Neuronal stem cell (in vitro differentiated cells): ENCODE results near the gene CAPN9.

Experiments
- DNase-seq: peaks from one replicate; pipeline ENCODE4 v3.0.0-alpha.2; 2013; ENCODE audit warnings: low spot score
- H2AFZ ChIP-seq: one replicate; pipeline ENCODE4 v1.6.1; 2013; ENCODE audit warnings: mild to moderate bottlenecking, low read length, inconsistent platforms
- H2AK5ac ChIP-seq: 2 replicates; pipeline ENCODE4 v1.6.1; 2013; ENCODE audit warnings: low read depth, mild to moderate bottlenecking, inconsistent platforms, low read length, moderate library complexity, mixed read lengths
- H2BK120ac ChIP-seq: 2 replicates; pipeline ENCODE4 v1.6.1; 2013; ENCODE audit warnings: low read depth, mild to moderate bottlenecking, inconsistent platforms, low read length, moderate library complexity, mixed read lengths
- H2BK12ac ChIP-seq: one replicate; pipeline ENCODE4 v1.6.1; 2013; ENCODE audit warnings: low read length, inconsistent platforms
- H2BK15ac ChIP-seq: 2 replicates; pipeline ENCODE4 v1.6.1; 2013; ENCODE audit warnings: mild to moderate bottlenecking, low read length, inconsistent platforms, mixed read lengths
- H2BK5ac ChIP-seq: one replicate; pipeline ENCODE4 v1.6.1; 2013; ENCODE audit warnings: inconsistent platforms, mild to moderate bottlenecking, low read length, moderate library complexity
- H3K14ac ChIP-seq: one replicate; pipeline ENCODE4 v1.6.1; 2013; ENCODE audit warnings: low read length, inconsistent platforms
- H3K18ac ChIP-seq: 2 replicates; pipeline ENCODE4 v1.6.1; 2013; ENCODE audit warnings: low read length, inconsistent platforms
- H3K23ac ChIP-seq: 2 replicates; pipeline ENCODE4 v1.6.1; 2013; ENCODE audit warnings: low read depth, mild to moderate bottlenecking, mixed read lengths, low read length, inconsistent platforms; ENCODE audit not compliant: poor library complexity
- H3K27ac ChIP-seq: replicated peaks from 3 replicates; pipeline ENCODE4 v1.5.1; 2013; ENCODE audit warnings: low read length, inconsistent platforms
- H3K27me3 ChIP-seq, 3 experiments: 2 replicates each; pipeline ENCODE4 v1.6.1; 2013; ENCODE audit warnings: low read length in 3 of 3, mild to moderate bottlenecking in 2 of 3, inconsistent platforms in 1 of 3, low read depth in 1 of 3, mixed read lengths in 1 of 3, moderate library complexity in 1 of 3; ENCODE audit not compliant: control insufficient read depth in 3 of 3, insufficient read depth in 3 of 3
- H3K36me3 ChIP-seq, 2 donors: replicated peaks in 1 of 2; 2 replicates each; pipeline ENCODE4 v1.6.1; 2013; ENCODE audit warnings: low read length in 2 of 2; ENCODE audit not compliant: control insufficient read depth in 2 of 2, insufficient read depth in 2 of 2
- H3K4ac ChIP-seq: 2 replicates; pipeline ENCODE4 v1.6.1; 2013; ENCODE audit warnings: inconsistent platforms, mild to moderate bottlenecking, low read length, moderate library complexity
- H3K4me1 ChIP-seq, 2 donors: 1 replicate in 1 of 2; 2 replicates in 1 of 2; pipeline ENCODE4 v1.6.1; 2013; ENCODE audit warnings: low read length in 2 of 2, low read depth in 1 of 2; ENCODE audit not compliant: control insufficient read depth in 2 of 2, insufficient read depth in 1 of 2
- H3K4me2 ChIP-seq: one replicate; pipeline ENCODE4 v1.6.1; 2013; ENCODE audit warnings: mild to moderate bottlenecking, low read length, inconsistent platforms; ENCODE audit not compliant: insufficient read depth, poor library complexity, severe bottlenecking
- H3K4me3 ChIP-seq, 2 donors: 2 replicates each; pipeline ENCODE4 v1.5.1; 2013; ENCODE audit warnings: low read length in 2 of 2, mild to moderate bottlenecking in 2 of 2, inconsistent platforms in 1 of 2, moderate library complexity in 1 of 2
- H3K79me1 ChIP-seq: one replicate; pipeline ENCODE4 v1.6.1; 2013; ENCODE audit warnings: low read depth, mild to moderate bottlenecking, inconsistent platforms, low read length, moderate library complexity
- H3K9ac ChIP-seq: one replicate; pipeline ENCODE4 v1.6.1; 2013; ENCODE audit warnings: mild to moderate bottlenecking, low read depth, low read length, inconsistent platforms; ENCODE audit not compliant: poor library complexity
- H3K9me3 ChIP-seq, 2 donors: replicated peaks in 1 of 2; 2 replicates each; pipeline versions ENCODE3 to v1.6.1; 2013; ENCODE audit warnings: low read length in 2 of 2, mild to moderate bottlenecking in 2 of 2, inconsistent platforms in 1 of 2, low read depth in 1 of 2, mixed read lengths in 1 of 2, moderate library complexity in 1 of 2; ENCODE audit not compliant: control insufficient read depth in 2 of 2, insufficient read depth in 1 of 2
- H4K8ac ChIP-seq: one replicate; pipeline ENCODE4 v1.6.1; 2013; ENCODE audit warnings: low read depth, mild to moderate bottlenecking, inconsistent platforms, low read length, moderate library complexity
- H4K91ac ChIP-seq: one replicate; pipeline ENCODE4 v1.6.1; 2013; ENCODE audit warnings: low read length, low read depth, mild to moderate bottlenecking, inconsistent platforms; ENCODE audit not compliant: poor library complexity
- WGBS, 2 donors: extraction: QIAGEN DNeasy Blood & Tissue Kit; methylation state at CpG; one replicate each; pipeline ENCODE4 v1.1.7; 2013; ENCODE audit warnings: missing lambda C conversion rate in 2 of 2, mixed read lengths in 1 of 2; ENCODE audit not compliant: insufficient read length in 2 of 2, insufficient replicate concordance in 1 of 2; ENCODE audit errors: extremely low coverage in 2 of 2; 5-methylcytosine and 5-hydroxymethylcytosine counted together

The CAPN9 gene

DNA sequence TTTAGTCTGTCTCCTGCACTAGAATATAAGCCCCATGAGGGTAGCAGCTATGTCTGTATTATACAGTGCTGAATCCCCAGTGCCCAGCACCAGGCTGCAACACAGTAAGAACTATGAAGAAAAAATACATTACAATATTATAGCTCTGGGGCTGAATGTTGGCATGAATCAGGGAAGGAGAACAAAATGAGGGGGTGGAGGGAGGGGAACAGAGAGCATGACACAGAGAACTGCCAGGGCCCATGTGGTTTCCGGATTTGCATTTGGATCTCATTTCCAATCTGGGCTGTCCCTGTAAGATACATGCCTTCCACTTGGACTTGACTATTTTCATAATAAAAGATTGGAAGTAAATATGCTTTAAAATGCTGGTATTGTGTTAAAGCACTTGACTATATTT is 85.3 kb downstream of the CAPN9 start:
- no CpG with 5 or more reads among the region's 1 CpG for WGBS, 2 donors
- Histone ChIP-seq H3K4ac (no peak overlapping the region), H3K18ac (no peak overlapping the region), H3K9me3 (no peaks in the 10 kb centered on the region), H3K27ac (no peak overlapping the region), H3K4me2 (no peak overlapping the region), H2BK15ac (no peak overlapping the region), H2BK12ac (no peak overlapping the region), H3K79me1 (no peaks in the 10 kb centered on the region), H2BK120ac (no peak overlapping the region), H3K9ac (no peak overlapping the region), H4K91ac (no peak overlapping the region), H3K4me3 (no peak overlapping the region), H3K4me1 (peaks cover 9 to 12% of the 10 kb centered on the region in 2 donors), H2AFZ (no peak overlapping the region), H3K27me3 (no peaks in the 10 kb centered on the region), H2BK5ac (no peak overlapping the region), H4K8ac (no peak overlapping the region), H3K23ac (no peak overlapping the region), H3K14ac (no peak overlapping the region), H3K36me3 (peaks cover 0 to 10% of the 10 kb centered on the region in 2 donors), H2AK5ac (no peak overlapping the region)
- DNase-seq = no peak

DNA sequence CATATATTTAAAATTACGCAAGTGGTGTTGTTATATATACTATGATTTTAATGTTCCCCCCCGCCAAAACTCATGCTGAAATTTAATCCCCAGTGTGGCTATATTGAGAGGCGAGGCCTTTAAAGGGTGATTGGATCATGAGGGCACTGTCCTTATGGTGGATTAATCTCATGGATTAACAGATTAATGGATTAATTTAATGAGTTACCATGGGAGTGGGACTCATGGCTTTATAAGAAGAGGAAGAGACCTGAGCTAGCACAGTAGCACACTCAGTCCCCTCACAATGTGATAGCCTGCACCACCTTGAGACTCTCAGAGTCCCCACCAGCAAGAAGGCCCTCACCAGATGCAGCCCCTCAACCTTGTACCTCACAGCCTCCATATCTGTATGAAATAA is 86.3 kb downstream of the CAPN9 start:
- DNase-seq = no peak
- no peak overlapping the region for H2AFZ ChIP-seq
- no peak overlapping the region for H4K8ac ChIP-seq
- peaks cover 2 to 20% of the 10 kb centered on the region in 2 donors for H3K36me3 ChIP-seq
- H3K23ac ChIP-seq = no peak overlapping the region
- peaks cover 2% of the 10 kb centered on the region in 2 donors for H3K4me1 ChIP-seq
- H3K18ac ChIP-seq = no peak overlapping the region
- H3K4me3 ChIP-seq = no peak overlapping the region
- WGBS, 2 donors = no CpG with 5 or more reads among the region's 3 CpGs
- H3K4me2 ChIP-seq = no peak overlapping the region
- no peak overlapping the region for H2AK5ac ChIP-seq
- no peak overlapping the region for H2BK12ac ChIP-seq
- peaks cover 0 to under 1% of the 10 kb centered on the region in 2 donors for H3K9me3 ChIP-seq
- no peak overlapping the region for H3K14ac ChIP-seq
- no peak overlapping the region for H3K27ac ChIP-seq
- H2BK15ac ChIP-seq = no peak overlapping the region
- no peak overlapping the region for H3K4ac ChIP-seq
- H3K9ac ChIP-seq = no peak overlapping the region
- no peak overlapping the region for H4K91ac ChIP-seq
- no peak overlapping the region for H2BK5ac ChIP-seq
- no peak overlapping the region for H2BK120ac ChIP-seq
- no peaks in the 10 kb centered on the region for H3K79me1 ChIP-seq
- no peaks in the 10 kb centered on the region for H3K27me3 ChIP-seq

- H3K4me1 ChIP-seq = peaks cover 2% of the 10 kb centered on the region in 2 donors
- no peak overlapping the region for H2BK5ac ChIP-seq
- no peak overlapping the region for H3K18ac ChIP-seq
- no peak overlapping the region for H4K8ac ChIP-seq
- no peak for DNase-seq
- H2AFZ ChIP-seq = no peak overlapping the region
- H3K4me3 ChIP-seq = no peak overlapping the region
- no peaks in the 10 kb centered on the region for H3K79me1 ChIP-seq
- H2BK120ac ChIP-seq = no peak overlapping the region
- no peak overlapping the region for H2BK12ac ChIP-seq
- H3K9ac ChIP-seq = no peak overlapping the region
- H3K23ac ChIP-seq = no peak overlapping the region
- no peak overlapping the region for H4K91ac ChIP-seq
- H3K9me3 ChIP-seq = peaks cover 0 to 2% of the 10 kb centered on the region in 2 donors
- no peak overlapping the region for H2AK5ac ChIP-seq
- peaks cover 5 to 28% of the 10 kb centered on the region in 2 donors for H3K36me3 ChIP-seq
- H2BK15ac ChIP-seq = no peak overlapping the region
- no peak overlapping the region for H3K27ac ChIP-seq
- no peak overlapping the region for H3K4ac ChIP-seq
- H3K4me2 ChIP-seq = no peak overlapping the region
- no peak overlapping the region for H3K14ac ChIP-seq
- WGBS, 2 donors = no CpG with 5 or more reads among the region's 3 CpGs
- H3K27me3 ChIP-seq = no peaks in the 10 kb centered on the region
Observed at GRCh38 chr1:230834292-230834691, 87.1 kb downstream of the CAPN9 start.

DNA sequence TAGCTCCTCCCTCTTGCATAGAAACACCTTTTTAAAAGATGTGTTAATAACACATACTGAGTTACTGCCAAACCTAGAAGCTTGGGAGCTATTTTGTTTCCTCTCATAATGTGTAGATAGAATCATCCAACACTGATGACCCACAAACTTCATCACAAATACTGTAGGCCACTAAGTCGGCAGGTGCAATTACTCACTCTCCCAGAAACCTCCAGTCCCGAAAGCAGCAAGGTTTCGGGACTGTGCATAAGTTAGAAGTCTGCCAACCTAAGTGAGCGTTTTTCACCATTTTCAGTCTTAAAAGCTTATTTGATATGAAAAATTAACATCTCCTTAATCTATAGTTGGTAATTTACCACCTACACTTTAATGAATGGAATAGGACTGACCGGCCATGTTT is 89.2 kb downstream of the CAPN9 start:
- Histone ChIP-seq H3K9ac (no peak overlapping the region), H3K23ac (no peak overlapping the region), H4K8ac (no peak overlapping the region), H2BK5ac (no peak overlapping the region), H3K18ac (no peak overlapping the region), H2BK120ac (no peak overlapping the region), H3K36me3 (peaks cover 12 to 48% of the 10 kb centered on the region in 2 donors), H4K91ac (no peak overlapping the region), H3K4me1 (peaks cover 2% of the 10 kb centered on the region in 2 donors), H3K4me2 (no peak overlapping the region), H2AFZ (no peak overlapping the region), H3K27ac (no peak overlapping the region), H3K79me1 (no peaks in the 10 kb centered on the region), H3K9me3 (peaks cover 0 to 2% of the 10 kb centered on the region in 2 donors), H3K4me3 (no peak overlapping the region), H3K14ac (no peak overlapping the region), H2AK5ac (no peak overlapping the region), H2BK12ac (no peak overlapping the region), H3K4ac (no peak overlapping the region), H2BK15ac (no peak overlapping the region), H3K27me3 (no peaks in the 10 kb centered on the region)
- DNase-seq = no peak
- WGBS, 2 donors = no CpG with 5 or more reads among the region's 5 CpGs
